Endothelial cell (in vitro differentiated cells): Measurements from ENCODE around the gene STRIT1. TPM values are rescaled to one million over a fixed set of nuclear protein-coding genes. Genes with fewer than 3 reads are reported as not detected.

Experiments used
- DNase-seq: peaks from one replicate; pipeline ENCODE4 v3.0.0; 2021; ENCODE audit warnings: low spot score
- H3K27ac Mint-ChIP-seq: one replicate; pipeline ENCODE4 v1.8.0; 2021; ENCODE audit warnings: mixed read lengths, inconsistent platforms; ENCODE audit not compliant: unreplicated experiment
- H3K27me3 Mint-ChIP-seq: one replicate; pipeline ENCODE4 v1.8.0; 2021; ENCODE audit warnings: mild to moderate bottlenecking, moderate library complexity, mixed read lengths, inconsistent platforms; ENCODE audit not compliant: unreplicated experiment
- H3K36me3 Mint-ChIP-seq: one replicate; pipeline ENCODE4 v1.8.0; 2021; ENCODE audit warnings: mild to moderate bottlenecking, low read depth, mixed read lengths, inconsistent platforms; ENCODE audit not compliant: unreplicated experiment
- H3K4me1 Mint-ChIP-seq: one replicate; pipeline ENCODE4 v1.8.0; 2021; ENCODE audit warnings: mild to moderate bottlenecking, mixed read lengths, inconsistent platforms; ENCODE audit not compliant: unreplicated experiment
- H3K4me3 Mint-ChIP-seq: one replicate; pipeline ENCODE4 v1.8.0; 2021; ENCODE audit warnings: mild to moderate bottlenecking, mixed read lengths, inconsistent platforms; ENCODE audit not compliant: unreplicated experiment
- H3K9me3 Mint-ChIP-seq: one replicate; pipeline ENCODE4 v1.8.0; 2021; ENCODE audit warnings: mixed read lengths, inconsistent platforms; ENCODE audit not compliant: unreplicated experiment
- CTCF ChIP-seq: fragments of 200-600 bp; sonication (generic); IDR thresholded peaks from one replicate; pipeline ENCODE4 v1.5.0; 2021; ENCODE audit warnings: antibody characterized with exemption; ENCODE audit not compliant: unreplicated experiment
- total RNA-seq: library from RNA; stranded (reverse); fragmentation: NEBNext Ultra II Directional; extraction: Animal tissue kit (Norgen Biotek cat#: 25700); gene quantifications from one replicate; pipeline ENCODE4 v1.2.1, GENCODE V29; 2021; ENCODE audit not compliant: unreplicated experiment

The STRIT1 gene
- total RNA-seq, 1 donor from 2014 or later: not detected

GRCh38 chr3:155302481-155302880 is 9.0 kb upstream of the STRIT1 start:
- H3K27ac Mint-ChIP-seq: no peak overlapping the region
- DNase-seq: no peak

GRCh38 chr3:155297100-155297499 is 3.6 kb upstream of the STRIT1 start:
- Mint-ChIP-seq H3K4me3 (no peak overlapping the region), H3K36me3 (no peaks in the 10 kb centered on the region), H3K27ac (no peak overlapping the region), H3K4me1 (no peaks in the 10 kb centered on the region), H3K27me3 (no peaks in the 10 kb centered on the region), H3K9me3 (no peaks in the 10 kb centered on the region)
- no peak for DNase-seq
- TF ChIP-seq CTCF: no peak

More at GRCh38 chr3:155302481-155302880, 9.0 kb upstream of the STRIT1 start:
- no peaks in the 10 kb centered on the region for H3K9me3 Mint-ChIP-seq
- no peaks in the 10 kb centered on the region for H3K27me3 Mint-ChIP-seq
- H3K36me3 Mint-ChIP-seq: no peaks in the 10 kb centered on the region
- TF ChIP-seq CTCF: no peak
- no peaks in the 10 kb centered on the region for H3K4me1 Mint-ChIP-seq
- no peak overlapping the region for H3K4me3 Mint-ChIP-seq

- H3K4me3 Mint-ChIP-seq: no peak overlapping the region
- H3K27ac Mint-ChIP-seq: no peak overlapping the region
- TF ChIP-seq CTCF: no peak
- H3K27me3 Mint-ChIP-seq: no peaks in the 10 kb centered on the region
- no peaks in the 10 kb centered on the region for H3K36me3 Mint-ChIP-seq
- DNase-seq: no peak
- no peaks in the 10 kb centered on the region for H3K9me3 Mint-ChIP-seq
- H3K4me1 Mint-ChIP-seq: no peaks in the 10 kb centered on the region
Measured at GRCh38 chr3:155296413-155296812, 2.9 kb upstream of the STRIT1 start.

GRCh38 chr3:155292693-155293092 is 790 bp downstream of the STRIT1 start:
- Mint-ChIP-seq H3K4me3 (no peak overlapping the region), H3K4me1 (no peaks in the 10 kb centered on the region), H3K27me3 (no peaks in the 10 kb centered on the region), H3K9me3 (no peaks in the 10 kb centered on the region), H3K36me3 (no peaks in the 10 kb centered on the region), H3K27ac (no peak overlapping the region)
- TF ChIP-seq CTCF: no peak
- DNase-seq: no peak

- no peak overlapping the region for H3K27ac Mint-ChIP-seq
- H3K4me3 Mint-ChIP-seq: no peak overlapping the region
- no peaks in the 10 kb centered on the region for H3K27me3 Mint-ChIP-seq
- TF ChIP-seq CTCF: no peak
- no peaks in the 10 kb centered on the region for H3K36me3 Mint-ChIP-seq
- no peaks in the 10 kb centered on the region for H3K4me1 Mint-ChIP-seq
- no peaks in the 10 kb centered on the region for H3K9me3 Mint-ChIP-seq
- no peak for DNase-seq
Measured at GRCh38 chr3:155292133-155292532, 1.4 kb downstream of the STRIT1 start.
